Motor neuron (in vitro differentiated cells): ENCODE results near the gene OBSCN. TPM values are rescaled to one million over a fixed set of nuclear protein-coding genes. Genes with fewer than 3 reads are reported as not detected.
A peak's percentile ranks its signal among the peaks of the same experiment; 100 is the strongest.

Experiments used
- ATAC-seq, 8 experiments: fragments of 200-7000 bp; cut with Tn5 transposase; replicated peaks in 6 of 8; 2 replicates each; pipeline ENCODE4 v1.8.0; 2021; ENCODE audit warnings: mild to moderate bottlenecking in 8 of 8, moderate library complexity in 8 of 8
- H3K27ac ChIP-seq, 2 donors: fragments of 250-450 bp; sonication (Bioruptor Pico); 2 replicates each; pipeline ENCODE4 v1.9.0; 2021; ENCODE audit warnings: antibody characterized with exemption in 2 of 2, mild to moderate bottlenecking in 2 of 2, moderate library complexity in 1 of 2
- H3K4me1 ChIP-seq, 2 donors: fragments of 250-450 bp; sonication (Bioruptor Pico); replicated peaks in 1 of 2; 2 replicates each; pipeline ENCODE4 v1.6.1; 2021; ENCODE audit warnings: antibody characterized with exemption in 2 of 2, mild to moderate bottlenecking in 2 of 2, moderate library complexity in 1 of 2
- H3K4me3 ChIP-seq, 5 donors: fragments of 250-450 bp; sonication (Bioruptor Pico); 2 replicates each; pipeline ENCODE4 v1.9.0; 2021; ENCODE audit warnings: antibody characterized with exemption in 5 of 5, mild to moderate bottlenecking in 5 of 5, moderate library complexity in 4 of 5
- WGBS, 10 experiments: fragments of 450-650 bp; shearing (Covaris generic); methylation state at CpG; one replicate each; pipeline ENCODE4 v1.0.0; 2022; 5-methylcytosine and 5-hydroxymethylcytosine counted together
- in situ Hi-C, 9 experiments: fragments of 400-800 bp; cut with MboI; loops; one replicate each; pipeline ENCODE4 v1.15.0; 2021; ENCODE audit warnings: low sequenced_read_pairs in 9 of 9, low pct_unique_long_range_greater_than_20kb in 2 of 9; ENCODE audit not compliant: unreplicated experiment in 9 of 9
- total RNA-seq, 8 experiments: library from RNA; unstranded; fragments of 300-600 nt; gene quantifications; 2 replicates each; pipeline versions ENCODE4 v1.2.3 to v1.2.4, GENCODE V29; 2022

OBSCN gene
- total RNA-seq, 8 experiments from 2014 or later = 2.7 to 38.5 (median 16.2) TPM

DNA sequence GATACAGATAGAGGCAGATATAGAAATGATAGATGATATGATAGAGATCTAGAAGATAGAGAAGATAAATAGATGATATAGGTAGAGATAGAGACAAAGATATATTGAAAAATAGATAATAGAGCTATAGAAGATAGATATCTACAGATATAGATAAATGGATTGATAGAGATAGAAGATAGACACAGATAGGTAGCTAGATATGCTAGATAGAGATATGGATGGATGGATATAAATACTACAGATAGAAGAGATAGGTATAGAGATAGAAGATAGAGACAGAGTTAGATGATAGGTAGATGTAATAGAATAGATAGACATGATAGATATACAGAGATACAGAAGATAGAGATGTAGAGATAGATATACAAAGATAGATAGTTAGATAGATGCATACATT lies 177.4 kb downstream of the OBSCN start:
- in situ Hi-C loops = no loop called here
- no peaks in the 10 kb centered on the region for H3K4me1 ChIP-seq
- no peak overlapping the region for H3K27ac ChIP-seq
- H3K4me3 ChIP-seq = no peak overlapping the region
- ATAC-seq = no peak

- Histone ChIP-seq H3K4me1 (no peaks in the 10 kb centered on the region), H3K4me3 (no peak overlapping the region), H3K27ac (no peak overlapping the region)
- in situ Hi-C loops = no loop called here
- peak in 2 of 8 experiments; percentile 14 to 24 for ATAC-seq
Observed at GRCh38 chr1:228387321-228387720, 179.5 kb downstream of the OBSCN start.

DNA sequence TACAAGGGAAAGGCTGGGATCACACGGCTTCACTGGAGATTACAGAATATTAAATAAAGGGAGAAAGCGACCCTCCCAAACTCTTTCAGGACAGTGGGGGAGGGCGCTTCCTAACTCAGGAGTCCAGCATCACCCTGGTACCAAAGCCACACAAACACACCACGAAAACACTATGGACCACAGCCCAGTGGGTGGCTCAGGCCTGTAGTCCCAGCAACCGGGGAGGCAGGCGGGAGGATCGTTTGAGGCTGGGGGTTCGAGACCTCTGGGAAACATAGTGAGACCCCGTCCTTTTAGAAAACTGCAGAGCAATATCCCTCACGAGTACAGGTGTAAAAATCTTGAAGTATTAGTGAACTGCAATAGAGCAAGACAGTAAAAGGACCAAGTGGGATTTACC lies 182.8 kb downstream of the OBSCN start:
- Histone ChIP-seq H3K27ac (no peak overlapping the region), H3K4me3 (no peak overlapping the region), H3K4me1 (no peaks in the 10 kb centered on the region)
- no peak for ATAC-seq
- 60 to 100% (median 78%) methylated on average over 1 to 10 of the region's 10 CpGs; no CpG with 5 or more reads in 1 of the 10 experiments for WGBS, 10 experiments
- in situ Hi-C loops = no loop called here

DNA sequence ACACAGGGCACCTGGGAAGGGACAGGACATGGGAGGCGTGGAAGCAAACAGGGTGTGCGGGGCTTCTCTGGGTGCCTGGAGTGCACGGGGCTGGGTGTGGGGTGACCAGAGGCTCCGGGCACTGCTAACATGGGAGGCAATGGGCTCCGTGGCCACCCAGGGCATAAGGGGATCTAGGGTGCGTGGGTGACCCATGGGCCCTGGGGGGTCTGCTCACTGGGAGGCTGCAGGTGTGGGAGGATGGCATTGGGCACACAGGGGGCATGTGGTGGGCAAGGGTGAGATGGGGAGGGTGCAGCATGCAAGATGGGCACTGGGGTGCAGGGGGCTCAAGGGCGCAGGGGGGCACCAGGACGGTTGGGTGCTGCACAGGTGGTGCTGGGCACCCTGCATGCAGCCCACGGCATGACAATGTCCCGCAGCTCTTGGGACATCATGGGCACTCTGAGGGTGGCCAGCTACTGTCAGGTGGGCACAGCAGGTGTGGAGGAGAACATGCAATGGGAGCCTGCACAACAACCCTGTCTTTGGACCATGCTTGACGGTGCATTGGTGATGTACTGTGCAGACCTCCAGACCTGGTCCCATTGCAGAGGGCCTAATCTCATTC lies 183.7 kb downstream of the OBSCN start:
- ATAC-seq = peak in 4 of 8 experiments; percentile 4 to 28 (median 20)
- WGBS, 10 experiments = 90 to 100% (median 100%) methylated on average over 1 to 4 of the region's 11 CpGs; no CpG with 5 or more reads in 5 of the 10 experiments
- in situ Hi-C loops = no loop called here

DNA sequence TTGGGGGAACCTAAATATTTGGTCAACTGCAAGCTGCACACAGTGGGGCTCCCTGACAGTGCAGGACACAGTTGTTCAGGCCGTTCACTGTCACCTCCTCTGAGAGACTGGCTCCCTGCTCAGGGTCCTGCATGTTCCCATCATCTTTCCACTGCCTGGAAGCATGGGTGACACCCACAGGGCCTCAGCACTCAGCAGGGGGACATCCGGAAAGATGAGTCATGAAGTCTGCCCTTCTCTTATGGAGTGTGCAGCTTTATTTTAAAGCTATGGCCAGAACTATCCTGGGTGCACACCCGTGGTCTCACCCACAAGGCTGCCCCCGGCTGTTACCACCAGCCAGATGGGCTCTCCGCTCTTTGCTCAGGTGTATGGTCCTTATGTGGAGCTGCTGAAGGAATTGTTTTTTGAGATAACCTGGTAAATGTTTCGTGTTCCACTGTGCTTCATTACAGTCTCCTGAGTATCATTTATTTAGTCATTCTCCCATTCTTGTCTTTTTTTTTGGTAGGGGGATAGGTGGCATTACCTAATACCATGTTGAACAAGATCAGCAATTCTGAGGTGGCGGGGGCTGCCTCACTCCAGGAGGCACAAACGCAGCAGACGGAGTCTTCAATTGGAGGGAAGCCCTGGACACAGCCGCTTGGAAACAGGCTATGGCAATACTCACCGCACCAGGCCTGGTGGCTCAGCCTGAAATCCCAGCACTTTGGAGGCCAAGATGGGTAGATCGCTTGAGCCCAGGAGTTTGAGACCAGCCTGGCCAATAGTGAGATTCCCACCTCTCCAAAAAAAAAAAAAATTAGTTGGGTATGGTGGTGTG lies 184.5 kb downstream of the OBSCN start:
- in situ Hi-C loops = no loop called here
- Histone ChIP-seq H3K4me1 (no peaks in the 10 kb centered on the region), H3K4me3 (no peak overlapping the region), H3K27ac (no peak overlapping the region)
- 69 to 100% (median 90%) methylated on average over 1 to 10 of the region's 12 CpGs; no CpG with 5 or more reads in 2 of the 10 experiments for WGBS, 10 experiments
- peak in 6 of 8 experiments; percentile 3 to 57 (median 26) for ATAC-seq

More for the DNA sequence above, 183.7 kb downstream of the OBSCN start:
- Histone ChIP-seq H3K27ac (no peak overlapping the region), H3K4me3 (no peak overlapping the region), H3K4me1 (no peaks in the 10 kb centered on the region)

DNA sequence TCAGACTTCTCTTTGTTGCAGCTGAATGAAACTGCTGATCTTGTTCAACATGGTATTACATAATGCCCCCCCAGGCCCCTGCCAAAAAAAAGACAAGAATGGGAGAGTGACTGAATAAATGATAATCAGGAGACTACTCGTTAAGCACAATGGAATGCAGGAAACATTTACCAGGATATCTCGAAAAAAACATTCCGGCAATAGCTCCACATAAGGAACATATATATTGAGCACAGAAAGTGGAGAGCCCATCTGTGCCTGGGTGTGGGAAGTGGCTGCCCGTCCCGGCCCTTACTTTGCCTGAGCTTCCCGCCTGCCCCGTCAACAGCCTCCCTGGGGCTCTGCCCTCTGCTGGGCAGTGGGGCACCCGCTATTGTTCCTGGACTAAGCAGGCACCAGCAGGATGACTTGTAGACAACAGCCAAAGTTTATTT lies 185.4 kb downstream of the OBSCN start:
- Histone ChIP-seq H3K4me3 (no peak overlapping the region), H3K27ac (no peak overlapping the region), H3K4me1 (no peaks in the 10 kb centered on the region)
- in situ Hi-C loops = no loop called here
- 0 to 96% (median 74%) methylated on average over 2 to 8 of the region's 8 CpGs; no CpG with 5 or more reads in 3 of the 10 experiments for WGBS, 10 experiments
- peak; percentile 34 to 71 (median 50) for ATAC-seq

- Histone ChIP-seq H3K27ac (no peak overlapping the region), H3K4me3 (no peak overlapping the region), H3K4me1 (no peaks in the 10 kb centered on the region)
- ATAC-seq = peak in 3 of 8 experiments; percentile 7 to 18 (median 16)
- whole genome bisulfite sequencing, 10 experiments = 85 to 100% (median 93%) methylated on average over 1 to 4 of the region's 9 CpGs; no CpG with 5 or more reads in 7 of the 10 experiments
- in situ Hi-C loops = no loop called here
Observed at GRCh38 chr1:228393811-228394570, 186.1 kb downstream of the OBSCN start.

- H3K4me1 ChIP-seq = no peaks in the 10 kb centered on the region
Observed at GRCh38 chr1:228394571-228395394, 186.9 kb downstream of the OBSCN start.

GRCh38 chr1:228396770-228397662 lies 189.2 kb downstream of the OBSCN start:
- no peak overlapping the region for H3K27ac ChIP-seq
- no peak for ATAC-seq
- no peak overlapping the region for H3K4me3 ChIP-seq
- 60 to 100% (median 85%) methylated on average over 1 to 7 of the region's 21 CpGs; no CpG with 5 or more reads in 5 of the 10 experiments for WGBS, 10 experiments
- in situ Hi-C loops = no loop called here
- H3K4me1 ChIP-seq = no peaks in the 10 kb centered on the region

More at GRCh38 chr1:228394571-228395394, 186.9 kb downstream of the OBSCN start:
- H3K27ac ChIP-seq = no peak overlapping the region
- 70 to 100% (median 94%) methylated on average over 2 to 16 of the region's 38 CpGs; no CpG with 5 or more reads in 5 of the 10 experiments for WGBS, 10 experiments
- peak in 4 of 8 experiments; percentile 12 to 17 (median 14) for ATAC-seq
- H3K4me3 ChIP-seq = no peak overlapping the region
- in situ Hi-C loops = no loop called here

- H3K4me1 ChIP-seq = no peaks in the 10 kb centered on the region
- in situ Hi-C loops = no loop called here
- no peak overlapping the region for H3K4me3 ChIP-seq
- WGBS, 10 experiments = 73 to 100% (median 98%) methylated on average over 1 to 5 of the region's 6 CpGs; no CpG with 5 or more reads in 1 of the 10 experiments
- H3K27ac ChIP-seq = no peak overlapping the region
- no peak for ATAC-seq
Observed at GRCh38 chr1:228397966-228398365, 190.1 kb downstream of the OBSCN start.

- Histone ChIP-seq H3K27ac (no peak overlapping the region), H3K4me1 (no peaks in the 10 kb centered on the region), H3K4me3 (no peak overlapping the region)
- in situ Hi-C loops = no loop called here
- WGBS, 10 experiments = 88 to 92% (median 88%) methylated on average over 3 to 9 of the region's 12 CpGs; no CpG with 5 or more reads in 7 of the 10 experiments
- ATAC-seq = no peak
Observed at GRCh38 chr1:228398741-228399461, 191.1 kb downstream of the OBSCN start.
